Measurements from ENCODE around the gene DEF6. TPM values are rescaled to one million over a fixed set of nuclear protein-coding genes. Genes with fewer than 3 reads are reported as not detected.

DEF6 gene
- total and polyA plus RNA-seq, 2 of the 8 experiments (the other 6 are each of a cell fraction or from before 2014, with no cell fraction given), result 3.3 to 4.1 TPM

DNA sequence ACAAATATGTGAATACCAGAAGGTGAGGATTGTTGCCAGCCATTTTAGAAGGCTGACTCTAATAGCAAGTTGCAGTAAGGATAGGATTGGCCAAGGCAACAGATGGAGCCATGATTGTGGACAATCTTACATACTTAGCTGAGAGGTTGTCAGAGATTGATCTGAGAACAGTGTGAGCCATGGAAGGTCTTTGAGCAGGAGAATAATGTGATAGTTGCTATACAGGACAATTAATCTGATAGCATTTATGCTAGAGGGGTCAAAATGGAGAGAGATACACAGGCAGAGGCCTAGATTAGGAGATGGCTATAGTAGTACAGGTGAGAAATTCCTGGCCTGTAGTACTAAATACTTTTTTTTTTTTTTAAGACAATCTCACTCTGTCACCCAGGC lies 68.6 kb downstream of the DEF6 start:
- peak overlapping the region; percentile 39; the same call in 1 of the 2 replicates for H2AK5ac ChIP-seq (ENCODE audit: low read depth, low read length)
- no peak for DNase-seq (ENCODE audit: low read depth in 1 of 2, low spot score in 2 of 2)
- no peak overlapping the region for H3K4me3 ChIP-seq (ENCODE audit: extremely low read depth in 1 of 4, insufficient read depth in 2 of 4, low read depth in 3 of 4, low read length in 4 of 4)
- H2BK20ac ChIP-seq (ENCODE audit: low read length), result no peak overlapping the region
- H2AFZ ChIP-seq (ENCODE audit: low read length), result no peak overlapping the region
- H4K8ac ChIP-seq (ENCODE audit: extremely low read depth, insufficient read depth, low read length), result no peak overlapping the region
- H4K91ac ChIP-seq (replicated peaks; ENCODE audit: insufficient read length, low read length), result no peak overlapping the region
- no peak overlapping the region for H3K23ac ChIP-seq (ENCODE audit: insufficient read length)
- H2BK15ac ChIP-seq (ENCODE audit: low read length), result no peak overlapping the region
- H3K4me2 ChIP-seq (ENCODE audit: insufficient read depth in 1 of 2, low read depth in 2 of 2, low read length in 2 of 2), result no peak overlapping the region
- H3K36me3 ChIP-seq (ENCODE audit: control insufficient read depth in 2 of 4, insufficient read depth in 4 of 4, low read length in 3 of 4), result no peaks in the 10 kb centered on the region
- CTCF ChIA-PET (ENCODE audit: partially characterized antibody), result interaction anchor here (0.9 to 1.0 kb wide), 2 partner anchors 11 to 12 kb away, joined by 3 to 4 read pairs; no protein-coding TSS in a partner anchor
- peaks cover 0 to 6% of the 10 kb centered on the region in 2 experiments; a peak in 1 of 4 replicates for H3K79me2 ChIP-seq (ENCODE audit: control insufficient read depth in 1 of 2, insufficient read depth in 2 of 2, low read length in 2 of 2)
- no peaks in the 10 kb centered on the region; the same call in 1 of the 2 replicates for H3K79me1 ChIP-seq (ENCODE audit: low read depth, low read length)
- no peaks in the 10 kb centered on the region for H3K27me3 ChIP-seq (replicated peaks in 1 of 4; ENCODE audit: control insufficient read depth in 3 of 4, extremely low read depth in 1 of 4, insufficient read depth in 3 of 4, low read length in 3 of 4)
- POLR2A ChIA-PET (ENCODE audit: partially characterized antibody), result interaction anchor here (1.0 kb wide), 1 partner anchor 16 kb away, joined by 3 read pairs; no protein-coding TSS in a partner anchor
- H3K9ac ChIP-seq (replicated peaks in 1 of 4; ENCODE audit: extremely low read depth in 1 of 4, low read depth in 3 of 4, low read length in 3 of 4), result no peak overlapping the region
- H3K18ac ChIP-seq (ENCODE audit: extremely low read depth, low read length), result no peak overlapping the region
- peaks cover 0 to 4% (median under 1%) of the 10 kb centered on the region in 4 experiments; a peak in 5 of 7 replicates for H3K4me1 ChIP-seq (replicated peaks in 1 of 4; ENCODE audit: control insufficient read depth in 3 of 4, insufficient read depth in 4 of 4, low read length in 3 of 4)
- H3K27ac ChIP-seq (ENCODE audit: low read depth, low read length), result no peak overlapping the region
- no peak overlapping the region for H2BK5ac ChIP-seq (ENCODE audit: low read depth, low read length)
- H4K20me1 ChIP-seq (replicated peaks in 1 of 2; ENCODE audit: control insufficient read depth in 1 of 2, insufficient read depth in 2 of 2, low read length in 2 of 2), result no peaks in the 10 kb centered on the region
- 0 out of 2 replicates have a peak, but pooled peaks cover 2% of the 10 kb centered on the region for H3K23me2 ChIP-seq (ENCODE audit: low read depth, low read length)
- H3K56ac ChIP-seq (replicated peaks; ENCODE audit: insufficient read length, low read depth, low read length), result no peak overlapping the region
- H2BK120ac ChIP-seq (replicated peaks; ENCODE audit: low read depth, low read length), result no peak overlapping the region
- FAIRE-seq, result no peak
- H4K5ac ChIP-seq (ENCODE audit: insufficient read length, low read depth, low read length), result no peak overlapping the region
- H3K14ac ChIP-seq (ENCODE audit: insufficient read length), result no peak overlapping the region
- H2BK12ac ChIP-seq (ENCODE audit: low read depth, low read length), result no peak overlapping the region
- H3K4ac ChIP-seq (replicated peaks; ENCODE audit: insufficient read length, low read depth, low read length), result no peak overlapping the region
- no peaks in the 10 kb centered on the region for H3K9me3 ChIP-seq (ENCODE audit: insufficient read depth in 2 of 2, low read depth in 1 of 2, low read length in 1 of 2)
- TF ChIP-seq POLR2AphosphoS5 (IDR thresholded peaks at IDR 0.05; ENCODE audit: low read depth, low read length) (no peak), CHD2 (IDR thresholded peaks at IDR 0.05; ENCODE audit: low read length) (no peak), MAFK (IDR thresholded peaks at IDR 0.05; ENCODE audit: low read depth, low read length) (no peak), CBX8 (IDR thresholded peaks at IDR 0.05; ENCODE audit: borderline replicate concordance, low read depth, low read length) (no peak), YY1 (IDR thresholded peaks at IDR 0.05; ENCODE audit: low read depth, low read length) (no peak), KDM5A (IDR thresholded peaks at IDR 0.05; ENCODE audit: low read length) (no peak), BCL11A (IDR thresholded peaks at IDR 0.05; ENCODE audit: low read depth in 2 of 2, low read length in 2 of 2) (no peak), RXRA (IDR thresholded peaks at IDR 0.05; ENCODE audit: insufficient read depth, low read depth, low read length) (no peak), CTCF (IDR thresholded peaks at IDR 0.05; ENCODE audit: control extremely low read depth in 1 of 3, insufficient read depth in 1 of 3, low read depth in 1 of 3, low read length in 3 of 3) (no peak), SAP30 (IDR thresholded peaks at IDR 0.05; ENCODE audit: insufficient read depth, insufficient replicate concordance, low read length) (no peak), CHD1 (IDR thresholded peaks at IDR 0.05; ENCODE audit: low read depth, low read length) (no peak)
- TF ChIP-seq, protein P1, sequence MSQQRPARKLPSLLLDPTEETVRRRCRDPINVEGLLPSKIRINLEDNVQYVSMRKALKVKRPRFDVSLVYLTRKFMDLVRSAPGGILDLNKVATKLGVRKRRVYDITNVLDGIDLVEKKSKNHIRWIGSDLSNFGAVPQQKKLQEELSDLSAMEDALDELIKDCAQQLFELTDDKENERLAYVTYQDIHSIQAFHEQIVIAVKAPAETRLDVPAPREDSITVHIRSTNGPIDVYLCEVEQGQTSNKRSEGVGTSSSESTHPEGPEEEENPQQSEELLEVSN (IDR thresholded peaks at IDR 0.05), result no peak
